VCaP (cell line): ENCODE measurements around the gene NHLRC4.

ENCODE experiments used
- H3K27ac ChIP-seq: fragments of 450-650 bp; 2 replicates; pipeline ENCODE4 v1.5.1; 2017
- CTCF ChIP-seq: fragments of 450-650 bp; conservative IDR thresholded peaks from 2 replicates; pipeline ENCODE4 v1.5.1; 2017; ENCODE audit warnings: mild to moderate bottlenecking, moderate library complexity

Gene NHLRC4

GRCh38 chr16:560701-561412 is 5.9 kb upstream of the NHLRC4 start:
- no peak for TF ChIP-seq CTCF
- H3K27ac ChIP-seq = no peak overlapping the region

GRCh38 chr16:561413-561794 is 5.4 kb upstream of the NHLRC4 start:
- H3K27ac ChIP-seq = no peak overlapping the region
- TF ChIP-seq CTCF = no peak

DNA sequence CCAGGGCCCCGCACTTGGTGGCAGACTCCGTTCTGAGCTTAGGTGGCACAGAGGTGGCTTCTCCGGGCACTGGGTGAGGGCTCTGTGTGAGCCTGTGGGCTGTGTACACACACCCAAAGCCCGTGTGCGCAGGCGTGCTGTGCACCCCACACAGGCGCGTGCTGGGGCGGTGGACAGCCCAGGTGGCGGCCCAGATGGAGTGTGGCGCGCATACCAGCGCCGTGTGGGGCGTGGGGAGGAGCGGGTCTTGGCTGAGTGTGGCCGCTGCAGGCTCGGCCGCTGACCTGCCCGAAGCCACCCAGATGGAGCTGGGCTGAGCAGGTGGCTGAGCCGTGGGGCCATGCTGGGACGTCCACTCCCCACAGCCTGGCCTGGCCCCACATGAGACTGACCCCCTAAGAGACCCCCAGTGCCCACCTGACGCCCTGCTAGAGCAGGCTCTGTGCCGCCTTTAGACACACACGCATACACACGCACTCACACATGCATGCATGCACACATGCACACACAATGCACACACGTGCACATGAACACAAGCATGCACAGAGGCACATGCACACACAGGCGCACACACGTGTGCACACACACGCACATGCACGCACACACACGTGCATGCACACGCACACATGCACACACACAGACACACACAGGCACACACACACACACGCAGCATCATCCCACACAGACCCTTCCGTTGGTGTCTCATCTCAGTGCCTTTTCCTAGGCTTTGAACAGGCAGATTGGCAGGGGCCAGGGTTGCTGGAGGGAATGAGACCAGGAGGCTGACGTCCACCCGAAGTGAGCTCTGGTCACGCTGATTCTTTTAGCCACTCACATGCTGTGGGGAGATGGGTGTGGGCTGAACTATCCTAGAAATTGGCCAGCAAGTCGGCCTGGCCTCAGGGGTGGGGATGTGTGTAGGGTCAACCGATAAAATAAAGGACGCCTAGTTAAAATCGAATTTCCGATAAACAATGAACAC is 4.6 kb upstream of the NHLRC4 start:
- TF ChIP-seq CTCF = no peak
- no peak overlapping the region for H3K27ac ChIP-seq

DNA sequence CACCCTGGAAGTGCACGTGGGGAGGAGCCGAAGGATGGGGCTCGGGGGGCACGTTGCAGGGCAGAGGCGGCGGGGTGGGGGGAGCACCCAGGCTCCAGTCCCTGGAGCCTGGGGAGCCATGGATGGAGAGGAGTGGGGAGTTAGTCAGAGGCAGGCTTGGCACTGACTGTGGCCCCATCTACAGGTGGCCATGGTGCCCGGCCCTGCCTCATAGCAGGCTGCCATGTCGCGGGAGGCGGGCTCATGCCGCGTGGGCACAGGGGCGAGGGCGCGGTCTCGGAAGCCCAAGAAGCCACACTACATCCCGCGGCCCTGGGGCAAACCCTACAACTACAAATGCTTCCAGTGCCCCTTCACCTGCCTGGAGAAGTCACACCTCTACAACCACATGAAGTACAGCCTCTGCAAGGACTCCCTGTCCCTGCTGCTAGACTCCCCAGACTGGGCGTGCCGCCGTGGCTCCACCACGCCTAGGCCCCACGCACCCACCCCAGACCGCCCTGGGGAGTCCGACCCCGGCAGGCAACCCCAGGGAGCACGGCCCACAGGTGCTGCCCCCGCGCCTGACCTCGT is 3.6 kb upstream of the NHLRC4 start:
- H3K27ac ChIP-seq = no peak overlapping the region
- no peak for TF ChIP-seq CTCF

DNA sequence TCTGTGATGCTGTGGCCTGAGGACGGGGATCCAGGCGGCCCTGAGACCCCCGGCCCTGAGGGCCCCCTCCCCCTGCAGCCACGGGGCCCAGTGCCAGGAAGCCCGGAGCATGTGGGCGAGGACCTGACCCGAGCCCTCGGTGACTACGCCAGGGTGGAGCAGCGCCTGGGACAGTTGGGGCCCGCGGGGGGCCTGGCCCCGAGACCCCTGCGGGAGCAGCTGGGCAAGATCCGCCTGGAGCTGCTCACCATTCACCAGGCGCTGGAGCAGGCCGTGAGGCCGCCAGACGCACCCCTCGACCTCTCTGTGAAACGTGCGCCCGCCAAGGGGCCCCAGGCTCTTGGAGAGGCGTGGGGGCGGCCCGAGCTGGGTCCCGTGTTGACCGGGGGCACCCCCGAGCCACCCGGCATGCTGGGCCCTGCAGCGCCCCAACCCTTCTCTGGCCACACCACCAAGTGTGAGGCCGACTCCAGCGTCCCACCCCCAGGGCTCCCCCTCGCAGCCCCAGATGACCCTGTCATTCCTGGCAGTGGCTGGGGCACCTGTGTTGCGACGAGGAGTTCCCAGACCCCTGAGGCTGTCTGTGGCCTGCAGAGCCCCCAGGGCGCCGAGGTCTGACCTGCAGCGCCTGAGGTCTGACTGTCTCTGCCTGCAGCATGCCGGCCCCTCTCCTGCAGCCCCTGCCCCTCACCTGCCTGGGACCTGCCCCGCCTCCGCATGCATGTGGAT is 2.0 kb upstream of the NHLRC4 start:
- peak overlapping the region; percentile 70 for H3K27ac ChIP-seq

More for the DNA sequence above, 2.0 kb upstream of the NHLRC4 start:
- no peak for TF ChIP-seq CTCF
